HL-60/S4 treated with retinoic acid at 250 ng/mL for 4 days and 3 days (cell line): ENCODE measurements around the gene IFFO2.

Experiments used
- in situ Hi-C: fragments of 300-500 bp; cut with MboI; formaldehyde crosslinking; loops from 2 replicates; pipeline ENCODE4 v1.7.0; 2022; ENCODE audit warnings: low sequenced_read_pairs

IFFO2 gene

GRCh38 chr1:18921516-18922251 lies 34.8 kb downstream of the IFFO2 start:
- in situ Hi-C loops: no loop called here

- in situ Hi-C loops: no loop called here
Observed at GRCh38 chr1:18920931-18921330, 35.5 kb downstream of the IFFO2 start.

GRCh38 chr1:18919956-18920355 lies 36.5 kb downstream of the IFFO2 start:
- in situ Hi-C loops: no loop called here

- in situ Hi-C loops: no loop called here
Observed at GRCh38 chr1:18919197-18919905, 37.1 kb downstream of the IFFO2 start.

DNA sequence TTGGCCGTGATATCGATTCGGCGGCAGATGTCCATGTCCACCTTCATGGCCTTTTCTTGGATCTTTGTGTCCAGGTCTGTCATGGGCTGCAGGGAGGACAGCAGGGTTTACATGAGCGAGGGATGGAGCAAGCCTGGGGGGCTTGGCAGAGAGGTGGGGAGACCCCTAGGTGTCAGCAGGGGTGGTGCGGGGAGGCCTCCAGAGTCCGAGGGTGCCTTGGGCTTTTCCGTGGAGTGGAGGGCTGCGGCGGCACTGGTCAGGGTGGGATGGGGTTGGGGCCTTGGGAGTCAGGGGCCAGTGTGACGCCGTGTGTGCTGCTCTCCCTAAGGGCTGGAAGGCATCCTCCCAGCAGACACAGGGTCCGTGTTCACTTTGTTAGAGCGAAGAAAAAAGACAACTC lies 38.1 kb downstream of the IFFO2 start:
- in situ Hi-C loops: no loop called here

DNA sequence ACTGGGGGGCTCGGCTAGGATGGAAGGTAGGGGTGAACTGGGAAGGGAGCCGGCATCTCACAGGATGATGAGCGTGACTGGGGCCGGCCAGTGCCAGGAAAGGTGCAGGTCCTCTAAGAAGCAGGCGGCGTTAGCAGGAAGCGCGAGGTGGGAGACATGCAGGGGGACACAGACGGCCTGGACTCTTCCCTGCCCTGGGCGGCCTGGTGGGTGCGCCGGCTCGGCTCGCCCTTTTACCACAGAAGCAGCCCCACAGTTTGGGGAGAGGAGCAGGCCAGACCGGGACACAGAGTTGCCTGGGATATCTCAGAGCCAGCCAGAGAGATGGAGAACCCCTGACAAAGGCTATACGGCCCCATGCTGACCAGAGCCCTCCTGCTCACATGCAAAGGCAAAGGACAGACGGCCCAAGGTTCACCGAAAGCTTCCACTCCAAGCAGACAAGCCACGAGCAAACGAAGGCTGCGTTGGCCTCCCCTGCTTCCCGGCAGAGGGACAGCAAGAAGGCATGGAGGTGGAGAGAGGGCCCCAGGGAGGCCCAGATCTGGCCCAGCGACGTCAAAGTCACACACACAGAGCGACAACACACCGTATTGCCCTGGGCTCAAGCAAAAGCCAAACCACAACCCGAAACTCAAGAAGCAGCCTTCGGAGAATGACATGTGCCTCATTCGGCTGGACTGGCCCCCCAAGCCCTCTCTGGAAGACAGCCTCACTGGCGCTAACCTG lies 39.2 kb downstream of the IFFO2 start:
- in situ Hi-C loops: no loop called here

- in situ Hi-C loops: no loop called here
Observed at GRCh38 chr1:18915341-18915740, 41.1 kb downstream of the IFFO2 start.

DNA sequence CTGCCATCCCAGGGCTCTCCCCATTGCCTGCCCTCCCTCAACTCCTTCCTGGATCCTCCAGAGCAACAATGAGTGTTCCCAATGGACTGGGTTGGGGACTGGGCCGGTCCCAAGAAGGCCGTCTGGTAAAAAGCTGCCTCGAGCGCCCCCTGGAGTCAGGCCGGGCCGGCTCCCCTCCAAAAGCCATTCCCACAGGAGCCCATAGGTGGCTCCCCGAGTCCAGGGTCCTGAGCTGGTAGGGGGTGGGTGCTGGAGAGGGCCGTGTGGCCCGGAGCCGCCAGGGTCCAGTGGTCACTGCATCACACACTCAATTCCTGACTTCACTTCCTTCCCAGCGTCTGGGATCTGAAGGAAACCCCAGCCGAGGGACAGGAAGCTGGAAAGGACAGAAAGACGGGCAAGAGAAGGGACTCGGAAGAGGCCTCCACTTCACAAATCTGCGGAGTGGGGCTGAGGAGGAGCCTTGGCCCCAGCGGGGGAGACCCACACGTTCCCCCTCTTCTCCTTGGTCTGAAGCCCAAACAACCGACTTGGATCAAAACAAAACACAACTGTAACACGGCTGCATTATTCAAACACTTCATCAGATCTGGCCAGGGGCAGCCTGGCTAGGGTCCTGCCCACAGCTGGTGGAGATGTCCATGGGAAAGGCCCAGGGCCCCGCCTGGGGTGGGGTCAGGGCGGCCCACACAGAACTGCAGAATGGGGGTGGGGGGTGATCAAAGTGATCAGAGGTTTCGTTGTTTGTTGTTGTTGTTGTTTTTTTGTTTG lies 43.2 kb downstream of the IFFO2 start:
- in situ Hi-C loops: no loop called here

GRCh38 chr1:18912550-18912949 lies 43.9 kb downstream of the IFFO2 start:
- in situ Hi-C loops: no loop called here

GRCh38 chr1:18908911-18909771 lies 47.3 kb downstream of the IFFO2 start:
- in situ Hi-C loops: loop anchor here (10.0 kb wide), 1 partner anchor 186 kb away; no protein-coding TSS in a partner anchor

- in situ Hi-C loops: loop anchor here (10.0 kb wide), 1 partner anchor 187 kb away; no protein-coding TSS in a partner anchor
Observed at GRCh38 chr1:18907917-18908845, 48.3 kb downstream of the IFFO2 start.

GRCh38 chr1:18907021-18907916 lies 49.2 kb downstream of the IFFO2 start:
- in situ Hi-C loops: loop anchor here (10.0 kb wide), 1 partner anchor 188 kb away; no protein-coding TSS in a partner anchor

DNA sequence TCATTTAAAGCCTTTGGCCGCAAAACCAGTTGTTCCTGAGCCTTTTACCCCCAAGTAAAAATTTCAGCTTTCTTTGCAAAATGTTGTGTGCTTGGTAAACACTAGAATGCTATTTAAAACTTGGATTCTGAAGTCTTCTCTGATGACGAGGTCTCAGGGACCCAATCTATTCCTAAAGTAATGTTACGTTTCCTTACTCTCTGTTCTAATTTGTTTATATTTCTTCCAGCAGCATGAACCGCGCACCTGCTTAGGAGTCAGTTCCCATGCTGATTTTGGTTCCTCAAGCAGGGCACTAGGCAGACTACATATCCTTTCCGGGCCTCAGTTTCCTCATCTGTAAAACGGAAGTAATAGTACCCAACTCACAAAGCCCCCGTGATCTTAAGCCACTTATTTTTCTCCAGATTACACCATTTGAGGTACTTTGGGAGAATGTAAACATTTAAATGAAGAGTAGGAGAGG lies 53.2 kb downstream of the IFFO2 start:
- in situ Hi-C loops: loop anchor here (10.0 kb wide), 1 partner anchor 191 kb away; no protein-coding TSS in a partner anchor

- in situ Hi-C loops: loop anchor here (10.0 kb wide), 1 partner anchor 192 kb away; no protein-coding TSS in a partner anchor
Observed at GRCh38 chr1:18902523-18903290, 53.8 kb downstream of the IFFO2 start, which contains the start of gene ALDH4A1. ALDH4A1 (minus strand) TSS chr1:18902555; CDS start chr1:18902523, 32 bp downstream.

GRCh38 chr1:18901952-18902522 lies 54.4 kb downstream of the IFFO2 start:
- in situ Hi-C loops: loop anchor here (10.0 kb wide), 1 partner anchor 193 kb away; no protein-coding TSS in a partner anchor
